ENCODE results near the gene KRTAP5-2.

GRCh38 chr11:1645357-1645821 lies 47.3 kb upstream of the KRTAP5-2 start:
- TF ChIP-seq POLR2AphosphoS5 (IDR thresholded peaks at IDR 0.05) = no peak
- no peak for TF ChIP-seq CTCF (IDR thresholded peaks at IDR 0.05)

Measured in suprapubic skin (tissue), 3 donors.